NCI-H226 (cell line): Measurements from ENCODE around the gene POLR3GL.
"Not testable (repeated sequence)": the region's sequence is repeated elsewhere in the genome, so short reads cannot be mapped to it uniquely, and the experiment has no call there.

ENCODE experiments used
- DNase-seq: peaks from one replicate; pipeline ENCODE4 v3.0.0-alpha.2; 2015

POLR3GL gene

DNA sequence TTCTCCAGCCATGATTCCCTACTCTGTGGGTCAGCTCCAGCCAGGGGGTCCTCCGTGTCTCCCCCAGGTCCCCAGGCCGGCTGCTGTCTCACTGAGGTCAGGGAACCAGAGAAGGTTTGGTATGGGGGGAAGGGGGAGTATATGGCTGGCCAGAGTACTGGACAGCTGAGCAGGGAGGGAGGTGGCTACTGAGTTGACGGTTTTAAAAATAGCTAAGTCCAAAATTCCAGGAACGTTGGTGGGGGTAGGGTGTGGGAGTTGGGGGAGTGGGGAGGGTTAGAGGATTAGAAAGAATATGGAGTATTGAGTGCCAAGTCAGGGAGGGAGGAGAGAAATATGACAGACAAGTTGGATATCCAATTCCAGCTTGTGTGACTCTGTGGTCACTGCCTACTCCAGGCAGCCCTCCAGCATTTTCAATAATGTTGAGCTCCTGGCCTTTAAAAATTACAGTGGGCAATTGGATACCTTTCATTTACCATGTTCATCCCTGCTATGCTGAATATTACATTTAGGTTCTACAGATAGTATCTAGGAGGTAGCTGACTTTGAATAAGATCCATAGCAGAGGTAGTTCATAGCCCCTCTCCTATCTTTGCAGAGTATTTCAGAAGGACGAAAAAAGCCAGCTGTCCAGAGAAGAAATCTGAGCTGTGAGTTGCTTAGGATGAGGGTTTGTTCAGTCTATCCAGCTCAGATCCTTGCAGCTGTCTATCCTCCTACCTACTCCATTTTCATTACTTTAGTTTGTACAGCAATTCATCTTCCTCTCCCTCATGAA, 57.3 kb downstream of the POLR3GL start, which contains the start of gene HJV:
Gene HJV (minus strand): TSS at position 114 of the 781 bp plus-strand sequence. CDS start 1,504 bp downstream, outside the sequence.
- DNase-seq, result no peak

DNA sequence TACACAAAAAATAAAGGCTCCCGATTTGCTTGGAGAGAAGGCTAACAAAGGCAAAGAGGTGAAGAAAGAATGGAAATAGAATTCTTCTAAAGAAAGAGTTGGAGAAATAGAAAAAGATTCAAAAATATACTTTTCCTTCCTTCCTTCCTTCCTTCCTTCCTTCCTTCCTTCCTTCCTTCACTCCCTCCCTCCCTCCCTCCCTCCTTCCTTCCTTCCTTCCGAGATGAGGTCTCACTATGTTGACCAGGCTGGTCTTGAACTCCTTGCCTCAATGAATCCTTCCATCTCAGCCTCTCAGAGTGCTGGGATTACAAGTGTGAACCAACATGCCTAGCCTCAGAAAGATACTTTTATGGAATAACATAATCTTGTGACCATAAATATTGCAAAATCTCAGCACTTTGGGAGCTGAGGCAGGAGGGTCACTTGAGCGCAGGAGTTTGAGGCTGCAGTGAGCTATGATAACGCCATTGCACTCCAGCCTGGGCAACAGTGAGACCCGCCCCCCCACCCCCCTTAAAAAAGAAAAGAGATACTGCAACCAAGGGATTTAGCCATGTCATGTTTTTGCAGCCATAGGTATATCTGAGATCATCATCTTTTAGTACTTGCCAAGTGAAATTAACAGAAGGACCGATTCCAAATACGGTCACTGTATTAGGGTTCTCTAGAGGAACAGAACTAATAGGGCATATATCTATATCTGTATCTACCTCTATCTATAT, 58.1 kb downstream of the POLR3GL start:
- no peak for DNase-seq

DNA sequence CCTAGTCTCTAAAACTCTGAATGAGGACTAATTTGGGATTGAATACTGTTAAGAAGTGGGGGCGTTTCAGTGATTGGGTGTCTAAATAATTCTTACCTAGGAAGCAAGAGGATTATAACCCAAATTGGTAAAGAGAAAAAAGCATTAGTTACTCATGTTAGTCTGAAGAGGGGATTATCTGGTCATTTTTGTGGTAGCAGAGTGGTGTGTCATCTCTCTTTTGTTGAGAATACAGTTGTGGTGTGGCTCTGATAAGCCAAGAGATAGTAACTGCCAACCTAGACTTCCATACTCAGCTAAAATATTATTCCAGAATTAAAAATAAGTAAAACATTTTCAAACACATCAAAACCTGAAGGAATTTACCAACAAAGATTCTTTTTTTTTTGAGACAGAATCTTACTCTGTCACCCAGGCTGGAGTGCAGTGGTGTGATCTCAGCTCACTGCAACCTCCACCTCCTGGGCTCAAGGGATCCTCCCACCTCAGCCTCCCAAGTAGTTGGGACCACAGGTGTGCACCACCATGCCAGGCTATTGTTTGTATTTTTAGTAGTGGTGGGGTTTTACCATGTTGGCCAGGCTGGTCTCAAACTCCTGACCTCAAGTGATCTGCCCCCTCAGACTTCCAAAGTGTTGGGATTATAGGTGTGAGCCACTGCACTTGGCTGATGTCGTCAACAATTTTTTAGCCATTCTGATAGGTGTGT, 61.5 kb downstream of the POLR3GL start:
- DNase-seq, result not testable (repeated sequence)

DNA sequence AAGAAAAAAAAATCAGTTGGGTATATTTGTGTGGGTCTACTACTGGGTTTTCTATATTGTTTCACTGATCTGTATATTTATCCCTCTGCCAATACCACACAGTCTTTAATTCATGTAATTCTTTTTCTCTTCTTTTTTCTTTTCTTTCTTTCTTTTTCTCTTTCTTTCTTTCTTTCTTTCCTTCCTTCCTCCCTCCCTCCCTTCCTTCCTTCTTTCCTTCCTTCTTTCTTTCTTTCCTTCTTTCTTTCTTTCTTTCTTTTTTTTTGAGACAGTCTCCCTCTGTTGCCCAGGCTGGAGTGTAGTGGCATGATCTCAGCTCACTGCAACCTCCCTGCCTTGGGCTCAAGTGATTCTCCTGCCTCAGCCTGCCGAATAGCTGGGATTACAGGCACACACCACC, 62.2 kb downstream of the POLR3GL start:
- not testable (repeated sequence) for DNase-seq
